ENCODE measurements around the gene MRPS11.

GRCh38 chr15:88491158-88491557 lies 23.6 kb downstream of the MRPS11 start:
- TF ChIP-seq CC2D1A (IDR thresholded peaks at IDR 0.05) (no peak), EHMT2 (IDR thresholded peaks at IDR 0.05) (no peak), POLR2A (conservative IDR thresholded peaks at IDR 0.05) (no peak), TARDBP (IDR thresholded peaks at IDR 0.05) (no peak), ZFP36 (IDR thresholded peaks at IDR 0.05; ENCODE audit: low read depth, low read length, partially characterized antibody) (no peak), JUN (IDR thresholded peaks at IDR 0.05; ENCODE audit: borderline replicate concordance, low read depth, low read length) (no peak), JUN (CRISPR knock-in tag; IDR thresholded peaks at IDR 0.05; ENCODE audit: borderline replicate concordance) (no peak), AFF4 (CRISPR knock-in tag; IDR thresholded peaks at IDR 0.05) (no peak), POLR2AphosphoS5 (IDR thresholded peaks at IDR 0.05; ENCODE audit: control insufficient read depth, insufficient read depth, low read depth, low read length) (no peak)

All from K562 (cell line).